COR-L47 (cell line): ENCODE results near the gene FHIT.
"Not testable (repeated sequence)": the region's sequence is repeated elsewhere in the genome, so short reads cannot be mapped to it uniquely, and the experiment has no call there.

ENCODE experiments used
- DNase-seq: peaks from one replicate; lab custom pipeline; 2025; lab: John Stamatoyannopoulos, UW

FHIT gene

DNA sequence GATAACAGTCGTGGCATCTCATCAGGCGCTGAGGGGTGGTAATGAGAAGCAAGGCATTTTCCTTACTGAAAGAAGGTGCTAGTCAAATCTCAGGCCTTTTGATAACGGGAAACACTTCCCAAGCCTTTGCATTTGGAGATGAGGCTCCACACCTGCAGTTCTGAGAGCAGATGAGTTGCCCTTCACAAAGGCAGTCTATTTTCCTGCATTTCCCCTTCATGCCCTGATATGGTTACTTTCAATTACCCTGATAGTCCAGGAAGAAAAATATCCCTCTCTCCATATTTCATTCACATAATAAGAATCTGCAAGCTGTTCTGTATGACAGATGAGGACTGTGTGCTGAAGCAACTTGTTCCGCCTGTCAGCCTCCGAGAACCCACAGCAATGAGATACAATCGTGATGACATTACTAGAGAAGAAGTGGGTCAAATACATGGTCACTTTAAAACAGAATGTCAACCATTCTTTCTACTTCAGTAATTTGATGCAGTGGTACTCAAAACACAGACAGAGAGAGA is 25.0 kb downstream of the FHIT start:
- DNase-seq = no peak

DNA sequence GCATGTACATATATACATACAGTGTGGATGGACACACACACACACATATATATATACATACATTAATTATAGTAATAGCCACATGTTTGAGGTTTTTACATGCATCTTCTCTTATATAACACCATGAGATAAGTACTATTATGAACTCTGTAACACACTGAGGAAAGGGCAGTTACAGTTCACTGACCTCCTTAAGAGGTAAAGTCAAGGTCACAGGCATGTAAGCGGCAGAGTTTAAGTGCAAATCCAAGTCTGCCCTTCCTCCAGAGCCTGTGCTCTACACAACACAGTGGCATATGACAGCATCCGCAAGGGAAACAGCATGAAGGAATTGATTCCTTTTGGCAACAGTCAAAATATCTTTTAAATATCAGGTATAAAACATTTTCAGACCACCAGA is 26.4 kb downstream of the FHIT start:
- DNase-seq = no peak

DNA sequence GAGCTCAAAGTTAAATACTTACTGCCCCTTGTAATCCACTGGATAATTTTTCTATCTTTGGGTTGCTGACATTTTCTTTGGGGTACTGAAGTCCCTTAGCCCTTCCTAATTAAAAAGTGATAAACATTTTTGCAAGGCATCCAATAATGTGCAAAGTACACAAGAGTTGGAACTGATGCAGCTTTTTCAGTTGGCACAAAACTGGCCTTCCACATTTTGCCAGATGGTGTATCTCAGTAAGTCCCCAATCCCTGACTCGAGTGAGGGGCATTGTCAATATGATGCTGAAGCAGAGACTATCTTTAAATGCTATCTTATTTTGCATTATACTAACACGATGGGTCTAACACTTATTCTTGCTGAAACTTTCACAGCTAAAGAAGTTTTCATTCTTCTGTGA is 27.8 kb downstream of the FHIT start:
- DNase-seq = no peak

DNA sequence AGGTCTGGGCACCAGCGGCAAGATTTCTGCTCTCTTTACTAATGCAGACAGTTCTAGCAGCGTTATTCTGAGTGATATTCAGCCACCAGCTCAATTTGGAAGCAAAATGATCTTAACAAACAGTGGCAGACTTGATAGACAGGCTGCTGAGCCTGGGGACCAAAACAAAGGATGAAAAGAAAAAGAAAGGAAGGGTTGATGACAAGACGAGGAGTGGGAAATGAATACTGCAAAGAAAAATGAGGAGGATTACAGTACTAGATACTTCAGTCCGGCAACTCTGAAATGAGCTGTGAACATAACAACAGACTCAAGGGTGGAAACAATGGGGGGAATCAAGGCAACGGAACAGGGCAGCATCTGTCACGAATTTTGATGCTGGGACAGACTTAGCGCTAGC is 28.8 kb downstream of the FHIT start:
- no peak for DNase-seq

DNA sequence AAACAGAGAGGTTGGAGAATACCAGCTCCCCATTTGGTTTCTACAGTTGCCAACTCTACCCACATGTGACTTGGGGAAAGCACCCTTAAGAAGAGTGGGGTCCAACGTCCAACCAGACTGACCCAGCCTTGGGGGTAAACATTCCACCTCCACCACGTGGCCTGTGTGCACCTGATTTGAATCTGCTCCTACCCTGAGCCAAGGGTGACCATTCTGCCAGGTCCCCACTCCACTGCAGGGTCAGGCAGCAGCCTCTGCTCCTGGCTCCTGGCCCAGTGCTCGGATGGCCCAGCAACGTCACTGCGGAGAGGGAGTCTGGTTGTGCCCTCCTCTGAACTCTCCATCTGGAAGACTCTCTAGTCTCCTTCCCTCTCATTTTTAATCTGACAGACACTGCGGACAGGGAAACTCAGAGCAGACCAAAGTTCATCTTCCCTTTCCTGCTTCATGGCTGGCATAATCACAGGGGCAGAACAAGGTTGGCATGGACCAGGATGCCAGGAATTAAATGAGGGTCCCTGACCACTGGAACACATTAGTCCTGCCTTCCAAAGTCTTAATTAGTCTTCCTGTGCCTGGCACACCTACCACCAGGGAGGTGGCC is 29.4 kb downstream of the FHIT start:
- DNase-seq = no peak

DNA sequence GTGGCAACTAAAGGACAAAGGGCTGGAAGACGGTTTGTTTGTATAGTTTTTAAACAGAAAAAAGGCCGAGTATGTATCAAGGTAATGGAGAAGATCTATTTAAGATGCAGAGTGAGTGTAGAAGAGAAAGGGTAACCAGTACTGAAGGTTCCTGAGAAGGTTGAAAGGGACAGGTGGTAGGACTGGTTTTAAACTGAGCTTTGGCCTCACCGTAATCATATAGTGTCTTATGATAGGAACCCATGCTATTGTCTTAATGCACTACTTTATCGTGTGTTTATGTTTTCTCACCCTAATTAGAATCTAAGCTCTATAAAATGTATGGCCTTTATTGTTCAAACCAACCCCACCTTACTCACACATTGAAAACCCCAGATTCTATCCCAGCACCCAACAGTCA is 32.7 kb downstream of the FHIT start:
- DNase-seq = no peak

DNA sequence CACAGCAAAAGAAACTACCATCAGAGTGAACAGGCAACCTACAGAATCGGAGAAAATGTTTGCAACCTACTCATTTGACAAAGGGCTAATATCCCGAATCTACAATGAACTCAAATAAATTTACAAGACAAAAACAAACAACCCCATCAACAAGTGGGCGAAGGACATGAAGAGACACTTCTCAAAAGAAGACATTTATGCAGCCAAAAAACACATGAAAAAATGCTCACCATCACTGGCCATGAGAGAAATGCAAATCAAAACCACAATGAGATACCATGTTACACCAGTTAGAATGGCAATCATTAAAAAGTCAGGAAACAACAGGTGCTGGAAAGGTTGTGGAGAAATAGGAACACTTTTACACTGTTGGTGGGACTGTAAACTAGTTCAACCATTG is 35.1 kb downstream of the FHIT start:
- not testable (repeated sequence) for DNase-seq

DNA sequence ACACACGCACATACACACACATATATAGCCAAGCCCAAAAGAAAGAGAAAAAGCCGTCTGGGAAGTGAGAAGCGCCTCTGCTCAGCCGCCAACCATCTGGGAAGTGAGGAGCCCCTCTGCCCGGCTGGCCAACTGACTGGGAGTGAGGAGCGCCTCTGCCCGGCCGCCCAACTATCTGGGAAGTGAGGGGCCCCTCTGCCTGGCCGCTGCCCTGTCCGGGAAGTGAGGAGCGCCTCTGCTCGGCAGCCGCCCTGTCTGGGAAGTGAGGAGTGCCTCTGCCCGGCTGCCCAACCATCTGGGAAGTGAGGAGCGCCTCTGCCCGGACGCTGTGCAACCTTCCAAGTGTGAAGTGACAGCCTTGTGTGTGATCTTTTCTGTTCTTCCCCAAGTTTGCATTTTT is 49.2 kb downstream of the FHIT start:
- DNase-seq = no peak

DNA sequence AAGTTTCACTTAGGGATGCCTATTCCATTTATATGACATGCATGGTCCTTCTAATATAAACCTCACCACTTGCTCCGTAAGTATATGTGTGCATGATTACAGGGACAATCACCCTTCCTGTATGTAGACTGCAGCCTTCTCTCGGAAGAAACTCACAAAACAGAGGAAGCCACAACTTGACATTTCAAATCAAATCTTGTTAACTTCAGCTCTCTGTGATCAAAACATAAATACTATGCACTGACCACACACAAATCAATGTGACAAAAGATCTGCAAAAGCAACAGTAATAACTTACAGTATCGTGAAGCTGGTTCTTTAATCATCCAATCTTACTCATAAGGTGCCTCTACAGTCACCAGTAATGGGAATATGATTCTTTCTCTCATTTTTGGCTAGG is 50.2 kb downstream of the FHIT start:
- no peak for DNase-seq

DNA sequence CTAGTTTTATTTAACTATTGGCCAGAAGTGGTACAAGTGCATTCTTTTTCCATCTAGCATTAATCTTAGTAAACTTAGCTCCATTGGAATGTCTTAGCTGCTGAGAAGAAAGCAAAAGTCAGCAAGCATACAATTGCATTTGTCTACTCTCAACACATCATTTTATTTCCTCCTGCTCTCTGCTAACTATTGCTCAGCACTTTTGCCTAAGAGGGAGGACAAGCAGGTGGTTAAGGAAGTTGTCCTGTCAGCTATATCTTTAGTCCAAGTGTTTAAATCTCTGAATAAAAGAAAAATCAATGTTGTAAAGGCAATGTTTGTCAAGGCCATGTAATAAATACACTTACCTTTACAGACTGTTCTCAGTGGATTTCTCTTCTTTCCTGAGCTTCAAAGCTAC is 51.0 kb downstream of the FHIT start:
- no peak for DNase-seq

DNA sequence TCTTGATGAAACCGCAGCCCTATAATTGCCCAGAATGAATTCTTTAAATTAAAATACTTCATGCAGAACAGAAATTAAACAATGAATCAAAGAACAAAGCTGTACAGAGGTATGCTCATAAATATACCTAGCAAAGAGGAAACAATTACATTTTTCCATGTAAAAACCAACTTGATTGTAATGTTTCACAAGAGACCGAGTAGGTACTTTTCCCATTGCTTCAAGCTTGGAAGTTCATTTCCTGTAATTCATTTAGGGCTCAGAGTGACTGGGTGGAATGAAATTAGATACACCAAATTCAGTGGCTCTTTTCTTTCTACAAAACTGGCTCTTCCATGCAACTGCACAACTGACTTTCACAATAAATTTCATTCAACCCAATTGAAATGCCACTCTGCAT is 51.4 kb downstream of the FHIT start:
- no peak for DNase-seq

DNA sequence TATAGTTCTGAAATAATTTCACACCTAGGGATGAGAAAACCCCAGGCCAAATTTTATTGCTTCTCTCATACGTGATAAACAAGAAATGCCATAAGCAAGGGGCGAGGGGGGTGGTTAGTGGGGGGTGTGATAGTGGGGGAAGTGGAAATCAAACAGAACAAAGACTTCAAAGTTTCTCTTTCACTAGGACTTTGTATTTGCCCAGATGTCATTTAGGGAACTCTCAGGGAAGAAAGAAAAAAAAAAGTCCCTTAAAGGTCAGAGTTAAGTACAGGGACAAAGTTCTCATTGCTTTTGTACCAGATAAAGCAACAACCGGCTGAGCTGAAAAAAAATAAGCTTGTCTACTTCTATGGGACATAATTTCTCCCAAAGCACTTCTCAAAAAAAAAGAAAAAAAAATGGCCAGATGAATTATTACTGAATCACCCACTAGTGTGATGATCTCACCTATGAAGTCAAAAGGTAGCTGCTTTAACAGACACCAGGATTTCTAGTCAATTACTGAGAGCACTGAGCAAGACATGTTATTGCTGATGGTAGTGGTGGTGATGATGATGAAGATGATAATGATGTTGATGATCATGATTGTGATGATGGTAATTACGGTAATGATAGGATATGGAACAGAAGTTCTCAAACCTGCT is 56.2 kb downstream of the FHIT start:
- no peak for DNase-seq

DNA sequence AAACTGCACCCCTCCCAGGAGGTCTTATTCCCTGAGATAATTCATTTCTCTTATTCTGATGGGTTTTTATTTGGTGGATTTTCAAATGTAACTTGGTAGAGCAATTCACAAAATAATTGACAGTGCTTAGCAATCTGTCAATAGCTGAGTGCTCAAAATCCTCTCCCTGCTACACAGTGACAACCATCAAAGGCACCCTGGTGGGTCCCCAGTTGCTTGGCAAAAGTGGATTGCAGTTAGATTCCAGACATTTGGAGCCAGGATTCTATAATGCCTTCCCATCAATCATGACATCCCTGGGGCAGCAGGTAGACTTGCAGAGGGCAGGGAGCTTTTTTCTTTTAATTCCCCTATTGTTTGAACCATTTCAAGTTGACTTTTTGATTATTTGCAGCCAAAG is 59.0 kb downstream of the FHIT start:
- no peak for DNase-seq

DNA sequence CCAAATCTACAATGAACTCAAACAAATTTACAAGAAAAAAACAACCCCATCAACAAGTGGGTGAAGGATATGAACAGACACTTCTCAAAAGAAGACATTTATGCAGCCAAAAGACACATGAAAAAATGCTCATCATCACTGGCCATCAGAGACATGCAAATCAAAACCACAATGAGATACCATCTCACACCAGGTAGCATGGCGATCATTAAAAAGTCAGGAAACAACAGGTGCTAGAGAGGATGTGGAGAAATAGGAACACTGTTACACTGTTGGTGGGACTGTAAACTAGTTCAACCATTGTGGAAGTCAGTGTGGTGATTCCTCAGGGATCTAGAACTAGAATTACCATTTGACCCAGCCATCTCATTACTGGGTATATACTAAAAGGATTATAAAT is 61.0 kb downstream of the FHIT start:
- not testable (repeated sequence) for DNase-seq

DNA sequence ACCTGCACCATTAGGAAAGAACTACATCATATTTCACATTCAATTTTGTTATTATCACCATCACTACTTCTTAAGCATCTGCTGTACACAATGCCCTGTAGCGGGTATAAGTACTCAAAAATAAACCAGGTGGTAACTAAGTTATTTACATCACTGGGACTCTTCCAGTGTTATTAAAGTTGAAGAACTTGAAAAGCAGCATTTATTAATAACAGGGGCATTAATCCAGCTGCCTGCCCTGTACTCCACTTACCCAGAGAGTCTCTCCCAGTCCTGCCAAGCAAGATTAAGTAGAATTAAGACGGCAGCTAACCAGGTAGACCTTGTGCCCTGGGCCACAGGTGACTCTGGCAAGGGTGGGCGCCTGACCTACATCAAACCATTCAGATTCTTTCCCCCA is 65.2 kb downstream of the FHIT start:
- DNase-seq = no peak

DNA sequence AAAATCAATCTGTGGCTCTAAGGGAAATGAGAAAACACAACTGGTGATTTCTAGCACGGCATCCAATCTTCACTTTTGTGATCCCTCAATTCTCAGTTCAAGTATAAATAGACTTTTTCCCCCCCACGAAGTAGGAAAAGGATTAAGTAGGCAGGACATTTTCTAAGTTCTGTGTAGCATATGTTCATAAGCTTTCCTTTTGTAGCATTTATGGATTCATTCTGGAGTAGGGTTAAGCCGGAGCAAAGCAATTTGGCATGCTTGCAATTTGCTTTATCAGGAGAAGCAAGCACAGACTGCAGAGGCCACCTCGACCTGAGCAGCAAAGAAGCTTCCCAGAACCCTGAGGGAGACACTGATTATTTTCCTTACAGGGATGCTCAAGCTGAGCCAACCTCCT is 66.3 kb downstream of the FHIT start:
- DNase-seq = no peak

DNA sequence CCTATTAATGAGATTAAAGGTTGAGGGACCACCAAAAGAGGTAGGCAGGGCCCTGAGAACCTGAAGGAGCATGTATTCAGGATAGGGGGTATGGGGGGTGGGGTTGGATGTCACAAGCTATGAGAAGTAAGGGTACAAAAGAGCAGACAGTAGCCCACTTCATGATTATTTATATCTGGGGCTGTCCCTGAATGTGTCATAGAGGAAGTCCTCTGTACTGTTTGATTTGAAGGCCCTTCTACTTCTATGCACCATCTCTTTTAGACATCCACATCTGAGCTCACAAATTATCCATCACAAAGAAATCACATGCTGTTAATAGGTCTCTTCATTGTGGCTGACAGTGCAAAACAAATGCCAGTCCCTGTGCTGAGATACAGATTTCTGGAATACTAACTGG is 68.6 kb downstream of the FHIT start:
- no peak for DNase-seq

DNA sequence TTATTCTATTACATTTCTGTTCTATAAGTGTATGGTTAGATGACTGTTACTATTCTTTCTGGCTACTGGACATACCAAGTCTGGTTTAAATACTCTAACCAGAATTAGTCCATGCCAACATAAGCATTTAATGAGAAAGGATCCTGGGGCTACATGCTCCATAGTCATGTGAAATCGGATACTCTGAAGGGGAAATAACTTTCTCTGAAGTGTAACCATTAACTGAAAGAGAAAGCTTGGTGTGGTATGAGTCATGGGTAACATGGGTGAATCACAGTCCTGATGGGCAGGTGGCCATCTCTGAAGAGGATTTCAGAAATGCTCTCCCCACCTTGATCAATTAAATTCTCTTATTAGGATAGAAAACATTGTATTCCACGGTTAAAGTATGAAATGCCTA is 69.4 kb downstream of the FHIT start:
- no peak for DNase-seq

DNA sequence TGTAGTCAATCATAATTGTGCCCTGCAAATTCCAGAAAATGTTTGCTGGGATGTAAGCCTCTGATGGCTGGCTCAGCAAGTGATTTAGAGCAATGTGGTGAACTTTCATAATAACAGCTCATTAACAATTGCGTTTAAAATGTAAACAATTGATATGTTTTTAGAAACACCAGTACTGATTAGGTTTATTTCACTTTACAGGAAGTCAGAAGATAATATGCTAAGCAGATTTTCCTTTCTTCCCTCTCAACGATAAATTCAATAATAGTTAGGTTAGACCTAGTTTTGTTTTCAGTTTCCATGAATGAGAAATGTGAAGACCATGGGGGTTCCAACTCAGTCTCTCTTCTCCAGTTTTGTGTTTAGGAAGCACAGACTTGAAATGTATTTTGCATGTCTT is 71.0 kb downstream of the FHIT start:
- no peak for DNase-seq

DNA sequence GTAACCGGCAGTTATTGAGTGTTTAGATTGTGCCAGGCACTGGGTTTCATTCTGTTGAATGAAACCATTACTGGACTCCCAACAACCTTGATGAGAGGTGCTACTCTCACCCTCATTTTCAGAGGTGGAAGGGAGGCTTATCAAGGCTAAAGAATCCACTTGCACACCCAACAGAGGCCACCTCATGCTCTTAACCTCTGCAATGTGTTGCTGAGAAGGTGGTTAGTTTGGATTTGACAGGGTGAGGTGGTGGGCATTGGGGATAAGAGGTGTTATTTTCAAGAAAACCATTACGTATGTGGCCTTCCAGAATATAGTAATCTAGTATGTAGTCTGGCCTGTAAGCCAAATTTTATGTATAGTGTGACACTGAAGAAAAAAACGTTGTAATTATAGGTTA is 73.1 kb downstream of the FHIT start:
- no peak for DNase-seq

DNA sequence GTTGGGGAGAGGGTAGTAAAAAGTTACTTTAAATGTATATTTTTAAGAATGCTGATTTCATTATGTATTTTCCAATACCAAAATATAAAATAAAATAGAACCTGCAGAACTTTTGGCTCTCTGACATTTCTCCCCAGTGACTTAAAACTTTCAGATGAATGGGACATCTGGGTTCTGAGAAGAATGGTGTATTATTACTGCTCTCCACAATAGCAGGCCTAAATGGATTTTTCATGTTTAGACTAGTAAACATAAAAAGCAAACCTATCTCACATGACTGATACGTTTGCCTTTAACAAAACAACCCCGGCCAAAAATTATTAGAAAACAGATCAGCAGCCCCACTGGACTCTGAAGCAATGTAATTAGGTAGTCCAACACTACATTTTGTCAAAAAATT is 73.8 kb downstream of the FHIT start:
- DNase-seq = no peak

DNA sequence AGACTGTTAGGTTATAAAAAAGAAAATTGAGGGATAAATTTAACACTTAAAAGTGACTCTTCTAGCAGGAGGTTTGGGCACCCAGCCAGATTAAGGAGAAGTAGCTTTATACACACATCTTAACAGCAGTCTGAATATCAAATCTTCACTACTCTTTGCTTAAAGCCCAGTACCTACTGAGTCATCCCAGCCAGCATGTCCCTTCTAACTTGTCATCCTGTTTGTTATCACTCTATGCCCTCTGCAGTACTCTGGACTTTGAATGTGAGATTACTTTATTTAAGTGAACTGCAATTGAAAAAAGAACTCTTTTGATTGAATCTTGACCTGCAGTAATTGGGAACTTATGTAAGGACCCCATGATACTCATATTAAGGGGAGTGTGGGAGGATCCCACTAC is 77.6 kb downstream of the FHIT start:
- no peak for DNase-seq

DNA sequence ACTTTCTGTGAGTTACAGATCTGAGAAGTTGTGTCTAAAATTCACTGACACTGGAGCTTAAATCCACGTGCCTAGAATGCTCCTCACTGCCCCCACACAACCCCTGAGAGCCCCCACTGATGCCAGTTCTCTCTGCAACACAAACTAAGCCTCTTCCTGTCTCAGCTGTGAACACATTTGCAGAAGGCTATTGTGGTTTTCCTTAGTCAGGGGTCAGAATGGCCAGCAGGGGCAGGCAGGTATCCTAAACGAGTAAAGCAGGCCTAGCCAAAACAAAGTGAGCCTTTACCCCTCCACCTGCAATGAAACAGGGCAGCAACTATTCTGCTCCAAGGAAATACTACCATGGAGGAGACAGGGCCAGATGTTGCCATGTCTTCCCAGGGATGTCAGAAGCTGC is 78.6 kb downstream of the FHIT start:
- DNase-seq = no peak

DNA sequence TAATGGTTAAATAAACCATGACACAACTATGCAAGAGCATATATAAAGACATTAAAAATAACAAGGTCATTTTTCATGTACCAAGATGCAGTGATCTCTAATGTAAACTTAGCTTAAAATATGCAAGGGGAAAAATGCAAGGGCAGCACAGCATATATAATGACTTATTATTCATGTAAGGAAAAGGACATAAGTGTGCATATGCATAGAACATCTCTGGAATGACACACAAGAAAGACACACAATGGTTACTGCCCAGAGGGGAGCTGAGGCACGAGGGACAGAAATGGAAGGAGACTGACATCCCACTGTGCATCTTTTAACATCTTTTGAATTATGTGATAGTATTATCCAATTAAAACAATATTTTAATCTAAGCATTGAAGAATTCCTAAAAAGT is 79.0 kb downstream of the FHIT start:
- no peak for DNase-seq
